ENCODE results near the gene GPRC5A. TPM values are rescaled to one million over a fixed set of nuclear protein-coding genes. Genes with fewer than 3 reads are reported as not detected.

GPRC5A gene
- total RNA-seq, 1 donor from 2014 or later, result 26.8 TPM

GRCh38 chr12:12915656-12916055, 24.3 kb downstream of the GPRC5A start:
- Histone ChIP-seq H3K4me3 (no peak overlapping the region), H3K27ac (peak overlapping the region; percentile 49), H3K36me3 (no peaks in the 10 kb centered on the region), H3K27me3 (no peaks in the 10 kb centered on the region), H3K4me1 (peaks cover 20% of the 10 kb centered on the region), H3K9me3 (no peaks in the 10 kb centered on the region)
- intact Hi-C loops (cut with DNase I), result loop anchor here (5.0 to 10.0 kb wide), 2 partner anchors 62 to 179 kb away; no protein-coding TSS in a partner anchor
- TF ChIP-seq POLR2AphosphoS5 (IDR thresholded peaks at IDR 0.05; ENCODE audit: insufficient read depth in 1 of 2, low read depth in 1 of 2), result no peak
- DNase-seq (ENCODE audit: extremely low spot score in 2 of 2), result no peak

GRCh38 chr12:12916135-12916944, 25.0 kb downstream of the GPRC5A start:
- no peak for TF ChIP-seq POLR2A (IDR thresholded peaks at IDR 0.05)
- TF ChIP-seq POLR2AphosphoS5 (IDR thresholded peaks at IDR 0.05; ENCODE audit: insufficient read depth in 1 of 2, low read depth in 1 of 2), result peak; percentile 61 to 64
- TF ChIP-seq CTCF (IDR thresholded peaks at IDR 0.05), result peak; percentile 93 to 99 (median 96)
- Histone ChIP-seq H3K27ac (peak overlapping the region; percentile 49), H3K4me3 (no peak overlapping the region), H3K4me1 (peaks cover 20% of the 10 kb centered on the region), H3K27me3 (no peaks in the 10 kb centered on the region), H3K9me3 (no peaks in the 10 kb centered on the region), H3K36me3 (no peaks in the 10 kb centered on the region)
- DNase-seq (ENCODE audit: extremely low spot score in 2 of 2), result no peak
- intact Hi-C loops (cut with DNase I), result loop anchor here (5.0 to 10.0 kb wide), 2 partner anchors 61 to 178 kb away; no protein-coding TSS in a partner anchor

GRCh38 chr12:12917517-12917916, 26.2 kb downstream of the GPRC5A start:
- no peak for DNase-seq (ENCODE audit: extremely low spot score in 2 of 2)
- peaks cover 25% of the 10 kb centered on the region for H3K4me1 ChIP-seq
- no peak for TF ChIP-seq POLR2A (IDR thresholded peaks at IDR 0.05)
- TF ChIP-seq POLR2AphosphoS5 (IDR thresholded peaks at IDR 0.05; ENCODE audit: insufficient read depth in 1 of 2, low read depth in 1 of 2), result no peak
- TF ChIP-seq CTCF (IDR thresholded peaks at IDR 0.05), result no peak
- no peaks in the 10 kb centered on the region for H3K27me3 ChIP-seq
- H3K9me3 ChIP-seq, result no peaks in the 10 kb centered on the region
- no peak overlapping the region for H3K4me3 ChIP-seq
- H3K36me3 ChIP-seq, result no peaks in the 10 kb centered on the region
- peak overlapping the region; percentile 49 for H3K27ac ChIP-seq
- intact Hi-C loops (cut with DNase I), result loop anchor here (5.0 to 10.0 kb wide), 2 partner anchors 60 to 177 kb away; no protein-coding TSS in a partner anchor

GRCh38 chr12:12918781-12919389, 27.5 kb downstream of the GPRC5A start:
- TF ChIP-seq POLR2AphosphoS5 (IDR thresholded peaks at IDR 0.05; ENCODE audit: insufficient read depth in 1 of 2, low read depth in 1 of 2) (no peak), CTCF (IDR thresholded peaks at IDR 0.05) (no peak), POLR2A (IDR thresholded peaks at IDR 0.05) (no peak)
- no peak for DNase-seq (ENCODE audit: extremely low spot score in 2 of 2)
- H3K4me3 ChIP-seq, result no peak overlapping the region
- H3K36me3 ChIP-seq, result no peaks in the 10 kb centered on the region
- H3K27ac ChIP-seq, result no peak overlapping the region
- H3K27me3 ChIP-seq, result no peaks in the 10 kb centered on the region
- intact Hi-C loops (cut with DNase I), result loop anchor here (5.0 to 10.0 kb wide), 2 partner anchors 58 to 176 kb away; no protein-coding TSS in a partner anchor
- no peaks in the 10 kb centered on the region for H3K9me3 ChIP-seq
- peaks cover 25% of the 10 kb centered on the region for H3K4me1 ChIP-seq

GRCh38 chr12:12919666-12920435, 28.5 kb downstream of the GPRC5A start:
- intact Hi-C loops (cut with DNase I), result loop anchor here (5.0 to 10.0 kb wide), 2 partner anchors 57 to 175 kb away; no protein-coding TSS in a partner anchor
- Histone ChIP-seq H3K27ac (no peak overlapping the region), H3K4me1 (peaks cover 25% of the 10 kb centered on the region), H3K27me3 (no peaks in the 10 kb centered on the region), H3K36me3 (no peaks in the 10 kb centered on the region), H3K4me3 (no peak overlapping the region), H3K9me3 (no peaks in the 10 kb centered on the region)
- no peak for DNase-seq (ENCODE audit: extremely low spot score in 2 of 2)
- TF ChIP-seq POLR2AphosphoS5 (IDR thresholded peaks at IDR 0.05; ENCODE audit: insufficient read depth in 1 of 2, low read depth in 1 of 2), result no peak
- TF ChIP-seq POLR2A (IDR thresholded peaks at IDR 0.05), result no peak
- no peak for TF ChIP-seq CTCF (IDR thresholded peaks at IDR 0.05)
